GM23338 (cell line): Measurements from ENCODE around the gene CCDC150. TPM values are rescaled to one million over a fixed set of nuclear protein-coding genes. Genes with fewer than 3 reads are reported as not detected.

Experiments used
- ATAC-seq: fragments of 200-7000 bp; cut with Tn5 transposase; 3 replicates; pipeline ENCODE4 v1.9.1; 2020
- DNase-seq: peaks from one replicate; pipeline ENCODE4 v3.0.0-alpha.2; 2015; ENCODE audit warnings: low spot score
- H2AFZ ChIP-seq: fragments of 200-600 bp; sonication (generic); 2 replicates; pipeline ENCODE4 v1.8.0; 2016; ENCODE audit warnings: antibody characterized with exemption, mild to moderate bottlenecking, moderate library complexity
- H3F3A ChIP-seq: fragments of 200-600 bp; sonication (generic); replicated peaks from 2 replicates; pipeline ENCODE4 v1.8.0; 2017; ENCODE audit warnings: antibody characterized with exemption, mixed run types, low read depth
- H3K27ac ChIP-seq: fragments of 200-600 bp; sonication (generic); 2 replicates; pipeline ENCODE4 v1.6.1; 2016; ENCODE audit warnings: low read depth
- H3K27me3 ChIP-seq: fragments of 200-600 bp; sonication (generic); 2 replicates; pipeline ENCODE4 v1.8.0; 2016; ENCODE audit warnings: mild to moderate bottlenecking, mixed run types, moderate library complexity; ENCODE audit not compliant: insufficient read depth
- H3K36me3 ChIP-seq: fragments of 200-600 bp; sonication (generic); 2 replicates; pipeline ENCODE4 v1.8.0; 2016; ENCODE audit warnings: mild to moderate bottlenecking; ENCODE audit not compliant: insufficient read depth
- H3K4me1 ChIP-seq: fragments of 200-600 bp; sonication (generic); 2 replicates; pipeline ENCODE4 v1.8.0; 2016; ENCODE audit warnings: mild to moderate bottlenecking, moderate library complexity; ENCODE audit not compliant: insufficient read depth
- H3K4me2 ChIP-seq: fragments of 200-600 bp; sonication (generic); 2 replicates; pipeline ENCODE4 v1.7.1; 2017; ENCODE audit warnings: mixed run types
- H3K4me3 ChIP-seq: fragments of 200-600 bp; sonication (generic); 2 replicates; pipeline ENCODE4 v1.6.1; 2016; ENCODE audit warnings: mixed run types
- H3K79me2 ChIP-seq: fragments of 200-600 bp; sonication (generic); replicated peaks from 2 replicates; pipeline ENCODE4 v1.8.0; 2017; ENCODE audit warnings: mild to moderate bottlenecking; ENCODE audit not compliant: insufficient read depth
- H3K9me2 ChIP-seq: fragments of 200-600 bp; sonication (generic); 2 replicates; pipeline ENCODE4 v1.8.0; 2017; ENCODE audit not compliant: insufficient read depth
- H4K20me1 ChIP-seq: fragments of 200-600 bp; sonication (generic); replicated peaks from 2 replicates; pipeline ENCODE4 v1.8.0; 2017; ENCODE audit warnings: mild to moderate bottlenecking; ENCODE audit not compliant: insufficient read depth
- H3K27ac Mint-ChIP-seq: 2 replicates; pipeline ENCODE4 v1.8.0; 2020; ENCODE audit warnings: inconsistent platforms, mild to moderate bottlenecking, moderate library complexity, mixed read lengths
- H3K27me3 Mint-ChIP-seq: 3 replicates; pipeline ENCODE4 v1.8.0; 2022; ENCODE audit warnings: low read depth, mild to moderate bottlenecking, moderate library complexity, mixed read lengths, inconsistent platforms; ENCODE audit not compliant: insufficient read depth, poor library complexity
- H3K36me3 Mint-ChIP-seq: 3 replicates; pipeline ENCODE4 v1.8.0; 2021; ENCODE audit warnings: low read depth, mild to moderate bottlenecking, inconsistent platforms, moderate library complexity, mixed read lengths
- H3K4me1 Mint-ChIP-seq: 3 replicates; pipeline ENCODE4 v1.8.0; 2020; ENCODE audit warnings: mild to moderate bottlenecking, inconsistent platforms, mixed read lengths
- H3K4me3 Mint-ChIP-seq: 3 replicates; pipeline ENCODE4 v1.8.0; 2021; ENCODE audit warnings: moderate library complexity, mild to moderate bottlenecking, inconsistent platforms, mixed read lengths
- H3K9me3 Mint-ChIP-seq: 3 replicates; pipeline ENCODE4 v1.8.0; 2020; ENCODE audit warnings: moderate library complexity, mild to moderate bottlenecking, inconsistent platforms, mixed read lengths
- CREB1 ChIP-seq: fragments of 250-450 bp; sonication (Bioruptor Pico); IDR thresholded peaks from 2 replicates; pipeline ENCODE4 v1.5.0; 2020; ENCODE audit warnings: low read depth, mild to moderate bottlenecking, moderate library complexity
- CTCF ChIP-seq, 2 experiments: fragments of 200-600 bp in 1 of 2; sonication (generic) in 1 of 2; conservative IDR thresholded peaks; 2 replicates each; pipeline versions ENCODE4 v1.5.1 to v1.6.1; 2016 to 2017; ENCODE audit warnings: antibody characterized with exemption in 2 of 2, low read depth in 2 of 2, mild to moderate bottlenecking in 2 of 2, moderate library complexity in 1 of 2
- ETS1 ChIP-seq: IDR thresholded peaks from 2 replicates; pipeline ENCODE4 v1.6.1; 2016; ENCODE audit warnings: antibody characterized with exemption
- EZH2 ChIP-seq: fragments of 200-600 bp; sonication (generic); IDR thresholded peaks from one replicate; pipeline ENCODE4 v1.8.0; 2017; ENCODE audit warnings: antibody characterized with exemption, mild to moderate bottlenecking, low read depth; ENCODE audit not compliant: unreplicated experiment
- EZH2phosphoT487 ChIP-seq: fragments of 200-600 bp; sonication (generic); IDR thresholded peaks from one replicate; pipeline ENCODE4 v1.8.1; 2018; ENCODE audit warnings: antibody characterized with exemption; ENCODE audit not compliant: unreplicated experiment
- JUNB ChIP-seq: IDR thresholded peaks from one replicate; pipeline ENCODE4 v1.6.1; 2016; ENCODE audit warnings: antibody characterized with exemption; ENCODE audit not compliant: unreplicated experiment
- NANOG ChIP-seq: IDR thresholded peaks from 2 replicates; pipeline ENCODE4 v1.6.1; 2016; ENCODE audit warnings: antibody characterized with exemption, borderline replicate concordance
- POLR2AphosphoS5 ChIP-seq: IDR thresholded peaks from 2 replicates; pipeline ENCODE4 v1.6.1; 2016; ENCODE audit warnings: antibody characterized with exemption, low read depth
- REST ChIP-seq: IDR thresholded peaks from one replicate; pipeline ENCODE4 v1.6.1; 2018; ENCODE audit warnings: antibody characterized with exemption; ENCODE audit not compliant: unreplicated experiment
- STAT1 ChIP-seq: IDR thresholded peaks from one replicate; pipeline ENCODE4 v1.6.1; 2016; ENCODE audit warnings: antibody characterized with exemption; ENCODE audit not compliant: unreplicated experiment
- ZNF114 ChIP-seq: fragments of 250-450 bp; sonication (Bioruptor Pico); IDR thresholded peaks from 2 replicates; pipeline ENCODE4 v1.5.0; 2020; ENCODE audit warnings: mild to moderate bottlenecking, moderate library complexity
- ZNF331 ChIP-seq: fragments of 250-450 bp; sonication (Bioruptor Pico); IDR thresholded peaks from 2 replicates; pipeline ENCODE4 v1.5.0; 2020; ENCODE audit warnings: low read depth, mild to moderate bottlenecking, moderate library complexity
- ZNF462 ChIP-seq: fragments of 250-450 bp; sonication (Bioruptor Pico); IDR thresholded peaks from 2 replicates; pipeline ENCODE4 v1.5.0; 2020; ENCODE audit warnings: mild to moderate bottlenecking, moderate library complexity
- polyA plus RNA-seq: library from polyadenylated mRNA; unstranded; fragments of >200 nt; fragmentation: Nextera tagmentation; extraction: Ambion mirVana; gene quantifications from 2 replicates; pipeline ENCODE4 v1.2.1, GENCODE V29; 2016
- total RNA-seq: library from RNA; depleted of rRNA; stranded (reverse); fragments of >200 nt; shearing (Covaris generic); gene quantifications from 2 replicates; pipeline ENCODE4 v1.2.3, GENCODE V29; 2014

The CCDC150 gene
- total and polyA plus RNA-seq, 2 experiments from 2014 or later: 56.3 to 68.3 TPM

GRCh38 chr2:196742216-196742615 is 102.7 kb downstream of the CCDC150 start:
- Mint-ChIP-seq H3K4me3 (no peak overlapping the region), H3K27me3 (no peaks in the 10 kb centered on the region), H3K4me1 (peaks cover 3% of the 10 kb centered on the region; the same call in 1 of the 3 replicates), H3K9me3 (no peaks in the 10 kb centered on the region; the same call in 2 of the 3 replicates), H3K27ac (no peak overlapping the region; the same call in 1 of the 2 replicates), H3K36me3 (peaks cover 36% of the 10 kb centered on the region)
- Histone ChIP-seq H3K36me3 (peaks cover 7% of the 10 kb centered on the region; the same call in 1 of the 2 replicates), H3K4me1 (peaks cover 4% of the 10 kb centered on the region; the same call in 1 of the 2 replicates), H3F3A (no peaks in the 10 kb centered on the region), H3K9me2 (no peaks in the 10 kb centered on the region), H3K4me2 (no peak overlapping the region), H3K27me3 (no peaks in the 10 kb centered on the region), H4K20me1 (no peaks in the 10 kb centered on the region; the same call in 1 of the 2 replicates), H3K79me2 (peaks cover 5% of the 10 kb centered on the region; the same call in 1 of the 2 replicates), H3K4me3 (no peak overlapping the region), H3K27ac (no peak overlapping the region), H2AFZ (no peak overlapping the region)
- DNase-seq (no peak), ATAC-seq (no peak)
- no peak for TF ChIP-seq NANOG
- no peak for TF ChIP-seq ZNF114 (CRISPR knock-in tag)
- no peak for TF ChIP-seq CREB1 (CRISPR knock-in tag)
- no peak for TF ChIP-seq REST
- no peak for TF ChIP-seq ETS1
- no peak for TF ChIP-seq STAT1
- TF ChIP-seq ZNF331: no peak
- TF ChIP-seq JUNB: no peak
- TF ChIP-seq POLR2AphosphoS5: no peak
- TF ChIP-seq ZNF462 (CRISPR knock-in tag): no peak
- TF ChIP-seq EZH2phosphoT487: no peak
- TF ChIP-seq CTCF (conservative IDR thresholded peaks at IDR 0.05; ENCODE audit: low read depth in 2 of 2): no peak
- TF ChIP-seq EZH2: no peak
